Measurements from ENCODE around the gene IFT122.

The IFT122 gene

DNA sequence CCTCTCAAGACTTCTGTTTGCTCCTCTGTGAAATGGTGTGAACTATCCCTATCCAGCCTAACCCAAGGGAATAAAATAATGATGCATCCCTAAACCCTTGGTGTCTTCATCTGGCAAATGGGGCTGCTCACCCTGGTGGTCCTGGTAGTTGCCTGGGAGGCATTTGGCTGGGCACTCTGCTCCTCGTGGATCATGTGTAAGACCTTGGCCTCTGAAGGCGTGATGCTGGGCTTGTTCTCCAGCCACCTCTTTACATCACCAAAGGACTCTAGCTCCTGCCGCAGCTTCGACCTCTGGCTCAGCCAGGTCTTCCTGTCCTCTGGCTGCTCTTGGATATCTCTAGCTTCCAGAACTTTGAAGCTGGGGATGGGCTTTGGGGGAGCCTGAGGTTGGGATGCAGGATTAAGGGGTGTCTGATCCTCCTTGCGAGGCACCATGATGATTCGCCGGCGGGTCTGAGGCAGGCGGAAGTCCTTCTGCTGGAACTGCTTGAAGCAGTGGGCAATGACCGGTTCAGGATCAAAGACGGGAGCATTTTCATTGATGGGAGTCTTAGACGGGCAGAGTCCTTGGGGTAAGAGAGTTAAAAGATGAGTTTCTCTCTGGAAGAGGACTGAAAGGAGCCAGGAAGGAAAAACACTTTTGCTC is 18.7 kb upstream of the IFT122 start:
- Histone ChIP-seq H3K4me1 (ENCODE audit: insufficient read depth, low read length, severe bottlenecking) (peaks cover 21% of the 10 kb centered on the region), H3K9me2 (ENCODE audit: low read depth, low read length) (no peaks in the 10 kb centered on the region), H2AFZ (ENCODE audit: low read length) (no peak overlapping the region), H3K9ac (ENCODE audit: low read length) (no peak overlapping the region), H3K27me3 (ENCODE audit: insufficient read depth, low read length) (no peaks in the 10 kb centered on the region), H3K9me3 (ENCODE audit: low read length) (no peaks in the 10 kb centered on the region), H3K36me3 (ENCODE audit: insufficient read depth, low read length) (no peaks in the 10 kb centered on the region; the same call in 1 of the 2 replicates), H3K4me3 (ENCODE audit: low read depth, low read length, poor library complexity, severe bottlenecking) (no peak overlapping the region), H3K4me2 (ENCODE audit: low read length) (no peak overlapping the region), H3K27ac (ENCODE audit: low read depth, low read length, poor library complexity, severe bottlenecking) (no peak overlapping the region), H3F3A (ENCODE audit: insufficient read depth, low read length) (no peaks in the 10 kb centered on the region), H3K79me2 (ENCODE audit: insufficient read depth, low read length) (no peaks in the 10 kb centered on the region), H4K20me1 (ENCODE audit: insufficient read depth, low read length) (no peaks in the 10 kb centered on the region)
- TF ChIP-seq EZH2 (IDR thresholded peaks at IDR 0.05; ENCODE audit: borderline replicate concordance, low read length): no peak
- TF ChIP-seq, protein P1, sequence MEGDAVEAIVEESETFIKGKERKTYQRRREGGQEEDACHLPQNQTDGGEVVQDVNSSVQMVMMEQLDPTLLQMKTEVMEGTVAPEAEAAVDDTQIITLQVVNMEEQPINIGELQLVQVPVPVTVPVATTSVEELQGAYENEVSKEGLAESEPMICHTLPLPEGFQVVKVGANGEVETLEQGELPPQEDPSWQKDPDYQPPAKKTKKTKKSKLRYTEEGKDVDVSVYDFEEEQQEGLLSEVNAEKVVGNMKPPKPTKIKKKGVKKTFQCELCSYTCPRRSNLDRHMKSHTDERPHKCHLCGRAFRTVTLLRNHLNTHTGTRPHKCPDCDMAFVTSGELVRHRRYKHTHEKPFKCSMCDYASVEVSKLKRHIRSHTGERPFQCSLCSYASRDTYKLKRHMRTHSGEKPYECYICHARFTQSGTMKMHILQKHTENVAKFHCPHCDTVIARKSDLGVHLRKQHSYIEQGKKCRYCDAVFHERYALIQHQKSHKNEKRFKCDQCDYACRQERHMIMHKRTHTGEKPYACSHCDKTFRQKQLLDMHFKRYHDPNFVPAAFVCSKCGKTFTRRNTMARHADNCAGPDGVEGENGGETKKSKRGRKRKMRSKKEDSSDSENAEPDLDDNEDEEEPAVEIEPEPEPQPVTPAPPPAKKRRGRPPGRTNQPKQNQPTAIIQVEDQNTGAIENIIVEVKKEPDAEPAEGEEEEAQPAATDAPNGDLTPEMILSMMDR (IDR thresholded peaks at IDR 0.05; ENCODE audit: low read length): no peak

DNA sequence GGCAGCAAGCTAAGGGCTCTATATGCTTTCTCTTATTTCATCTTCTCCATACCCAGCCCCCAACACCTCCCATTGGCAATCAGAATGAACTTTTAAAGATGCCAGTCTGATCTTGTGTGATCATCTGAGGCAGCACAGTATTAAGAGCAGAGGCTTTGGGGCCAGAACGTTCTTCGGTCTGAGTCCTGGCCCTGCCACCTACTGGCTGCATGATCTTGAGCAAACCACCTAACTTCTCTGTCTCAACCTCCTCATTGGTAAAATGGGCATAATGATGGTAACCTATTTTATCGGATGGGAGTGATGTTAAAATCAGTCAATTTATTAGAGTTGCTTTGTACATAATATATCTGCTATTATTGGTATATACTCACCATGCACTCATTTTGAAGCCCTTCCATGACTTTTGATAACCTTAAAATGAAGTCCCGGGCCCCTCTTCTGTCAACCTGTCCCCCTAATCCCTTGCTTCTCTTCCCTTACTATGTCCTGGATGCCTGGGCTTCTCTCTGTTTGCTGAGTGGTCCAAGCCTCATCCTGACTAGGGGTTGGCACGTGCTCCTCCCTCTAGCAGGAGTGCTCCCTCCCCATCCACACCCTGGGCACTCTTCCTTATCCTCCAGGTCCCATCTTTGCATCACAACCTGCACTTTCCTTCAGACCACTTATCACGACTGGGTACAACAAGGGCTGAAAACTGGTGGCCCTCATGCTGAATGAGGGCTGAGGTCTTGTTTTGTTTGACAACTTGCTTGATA is 17.9 kb upstream of the IFT122 start:
- H3F3A ChIP-seq (ENCODE audit: insufficient read depth, low read length): no peaks in the 10 kb centered on the region
- no peaks in the 10 kb centered on the region for H3K27me3 ChIP-seq (ENCODE audit: insufficient read depth, low read length)
- no peaks in the 10 kb centered on the region for H3K79me2 ChIP-seq (ENCODE audit: insufficient read depth, low read length)
- H3K9ac ChIP-seq (ENCODE audit: low read length): no peak overlapping the region
- H2AFZ ChIP-seq (ENCODE audit: low read length): no peak overlapping the region
- no peak for TF ChIP-seq EZH2 (IDR thresholded peaks at IDR 0.05; ENCODE audit: borderline replicate concordance, low read length)
- TF ChIP-seq, protein P1 (IDR thresholded peaks at IDR 0.05; ENCODE audit: low read length): peak; percentile 62
- H3K4me3 ChIP-seq (ENCODE audit: low read depth, low read length, poor library complexity, severe bottlenecking): no peak overlapping the region
- peaks cover 18% of the 10 kb centered on the region for H3K4me1 ChIP-seq (ENCODE audit: insufficient read depth, low read length, severe bottlenecking)
- H3K36me3 ChIP-seq (ENCODE audit: insufficient read depth, low read length): no peaks in the 10 kb centered on the region; the same call in 1 of the 2 replicates
- no peak overlapping the region for H3K27ac ChIP-seq (ENCODE audit: low read depth, low read length, poor library complexity, severe bottlenecking)
- no peak overlapping the region for H3K4me2 ChIP-seq (ENCODE audit: low read length)
- no peaks in the 10 kb centered on the region for H4K20me1 ChIP-seq (ENCODE audit: insufficient read depth, low read length)
- H3K9me2 ChIP-seq (ENCODE audit: low read depth, low read length): no peaks in the 10 kb centered on the region
- no peaks in the 10 kb centered on the region for H3K9me3 ChIP-seq (ENCODE audit: low read length)

DNA sequence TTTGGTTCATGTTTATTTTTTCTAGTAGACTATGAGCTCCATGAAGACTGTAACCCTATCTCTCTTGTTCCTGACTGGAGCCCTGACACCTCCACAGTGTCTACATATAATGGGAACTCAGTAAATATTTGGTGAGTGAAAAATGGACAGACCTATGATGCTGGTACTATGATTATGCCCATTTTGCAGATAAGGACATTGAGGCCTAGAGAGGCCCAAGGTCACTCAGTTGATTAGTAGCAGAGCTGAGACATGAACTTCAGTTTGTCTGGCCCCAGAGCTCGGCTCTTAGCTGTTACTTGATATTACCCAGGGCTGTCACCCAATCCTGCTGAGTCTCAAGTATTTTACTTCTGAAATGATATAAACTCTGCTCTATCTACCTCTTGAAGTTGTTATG is 17.1 kb upstream of the IFT122 start:
- Histone ChIP-seq H3K27ac (ENCODE audit: low read depth, low read length, poor library complexity, severe bottlenecking) (no peak overlapping the region), H3K9me3 (ENCODE audit: low read length) (no peaks in the 10 kb centered on the region)
- no peak for TF ChIP-seq EZH2 (IDR thresholded peaks at IDR 0.05; ENCODE audit: borderline replicate concordance, low read length)
- TF ChIP-seq, protein P1 (IDR thresholded peaks at IDR 0.05; ENCODE audit: low read length): no peak

More for the DNA sequence above, 17.1 kb upstream of the IFT122 start:
- H3K9ac ChIP-seq (ENCODE audit: low read length): no peak overlapping the region
- H4K20me1 ChIP-seq (ENCODE audit: insufficient read depth, low read length): no peaks in the 10 kb centered on the region
- peaks cover 13% of the 10 kb centered on the region for H3K4me1 ChIP-seq (ENCODE audit: insufficient read depth, low read length, severe bottlenecking)
- H3K4me3 ChIP-seq (ENCODE audit: low read depth, low read length, poor library complexity, severe bottlenecking): no peak overlapping the region
- no peaks in the 10 kb centered on the region for H3K27me3 ChIP-seq (ENCODE audit: insufficient read depth, low read length)
- no peaks in the 10 kb centered on the region; the same call in 1 of the 2 replicates for H3K36me3 ChIP-seq (ENCODE audit: insufficient read depth, low read length)
- no peak overlapping the region for H2AFZ ChIP-seq (ENCODE audit: low read length)
- no peaks in the 10 kb centered on the region for H3F3A ChIP-seq (ENCODE audit: insufficient read depth, low read length)
- H3K4me2 ChIP-seq (ENCODE audit: low read length): no peak overlapping the region
- no peaks in the 10 kb centered on the region for H3K79me2 ChIP-seq (ENCODE audit: insufficient read depth, low read length)
- no peaks in the 10 kb centered on the region for H3K9me2 ChIP-seq (ENCODE audit: low read depth, low read length)
